Body of pancreas (tissue), 4 donors: ENCODE measurements around the gene PHF19. TPM values are rescaled to one million over a fixed set of nuclear protein-coding genes. Genes with fewer than 3 reads are reported as not detected.

Experiments used
- ATAC-seq: fragments of 150-250 bp; one replicate; pipeline ENCODE4 v1.9.1; 2016
- DNase-seq, 4 donors: peaks; one replicate each; pipeline ENCODE4 v3.0.0-alpha.2; 2019
- H3K27ac ChIP-seq, 4 donors: fragments of 200-600 bp; sonication (generic); 1 replicate in 3 of 4; 2 replicates in 1 of 4; pipeline versions ENCODE4 v1.5.1 to v1.6.1; 2016 to 2019; ENCODE audit warnings: mild to moderate bottlenecking in 1 of 4, mixed read lengths in 1 of 4, moderate library complexity in 1 of 4
- H3K27me3 ChIP-seq, 2 donors: fragments of 200-600 bp; sonication (generic); one replicate each; pipeline ENCODE4 v1.6.0; 2016; ENCODE audit warnings: mild to moderate bottlenecking in 1 of 2
- H3K36me3 ChIP-seq, 2 donors: fragments of 200-600 bp; sonication (generic); replicated peaks in 1 of 2; 2 replicates each; pipeline ENCODE4 v1.5.1; 2016; ENCODE audit warnings: low read depth in 2 of 2; ENCODE audit not compliant: insufficient read depth in 1 of 2
- H3K4me1 ChIP-seq: fragments of 200-600 bp; sonication (generic); one replicate; pipeline ENCODE4 v1.6.0; 2016
- H3K4me3 ChIP-seq, 2 donors: fragments of 200-600 bp; sonication (generic); 1 replicate in 1 of 2; 2 replicates in 1 of 2; pipeline ENCODE4 v1.5.1; 2016 to 2019
- H3K9me3 ChIP-seq, 3 donors: fragments of 200-600 bp; sonication (generic); 1 replicate in 2 of 3; 2 replicates in 1 of 3; pipeline ENCODE4 v1.5.1; 2016
- CTCF ChIP-seq, 7 experiments: fragments of 450-650 bp in 4 of 7; fragments of 200-600 bp in 3 of 7; sonication (generic) in 3 of 7; IDR thresholded peaks; one replicate each; pipeline ENCODE4 v1.5.1; 2016 to 2019; ENCODE audit warnings: antibody characterized with exemption in 7 of 7
- POLR2A ChIP-seq, 3 donors: fragments of 450-650 bp; IDR thresholded peaks; one replicate each; pipeline ENCODE4 v1.6.1; 2016; ENCODE audit warnings: antibody characterized with exemption in 3 of 3, mild to moderate bottlenecking in 2 of 3
- WGBS, 2 donors: methylation state at CpG; one replicate each; pipeline ENCODE4 v1.1.5; 2017; 5-methylcytosine and 5-hydroxymethylcytosine counted together
- intact Hi-C: fragments of 100-400 bp; cut with DNase I; formaldehyde crosslinking; loops from one replicate; pipeline ENCODE4 v1.15.1; 2023
- total RNA-seq, 2 donors: library from RNA; depleted of rRNA; stranded (reverse); fragments of >200 nt; gene quantifications; one replicate each; pipeline ENCODE4 v1.1.0, GENCODE V29; 2016

PHF19 gene
- total RNA-seq, 2 donors from 2014 or later: 5.4 to 6.9 TPM

- no peaks in the 10 kb centered on the region for H3K9me3 ChIP-seq
- no peaks in the 10 kb centered on the region for H3K36me3 ChIP-seq
- H3K27me3 ChIP-seq: no peaks in the 10 kb centered on the region
- DNase-seq (no peak), ATAC-seq (no peak)
- no peak overlapping the region for H3K4me3 ChIP-seq
- 85 to 89% methylated on average over 8 of the region's 8 CpGs for WGBS, 2 donors
- TF ChIP-seq POLR2A (IDR thresholded peaks at IDR 0.05) (no peak), CTCF (IDR thresholded peaks at IDR 0.05) (no peak)
- no peaks in the 10 kb centered on the region for H3K4me1 ChIP-seq
- no peak overlapping the region for H3K27ac ChIP-seq
- intact Hi-C loops: loop anchor here (10.0 kb wide), 1 partner anchor 58 kb away; no protein-coding TSS in a partner anchor
Observed at GRCh38 chr9:120916991-120917880, 40.2 kb upstream of the PHF19 start.

DNA sequence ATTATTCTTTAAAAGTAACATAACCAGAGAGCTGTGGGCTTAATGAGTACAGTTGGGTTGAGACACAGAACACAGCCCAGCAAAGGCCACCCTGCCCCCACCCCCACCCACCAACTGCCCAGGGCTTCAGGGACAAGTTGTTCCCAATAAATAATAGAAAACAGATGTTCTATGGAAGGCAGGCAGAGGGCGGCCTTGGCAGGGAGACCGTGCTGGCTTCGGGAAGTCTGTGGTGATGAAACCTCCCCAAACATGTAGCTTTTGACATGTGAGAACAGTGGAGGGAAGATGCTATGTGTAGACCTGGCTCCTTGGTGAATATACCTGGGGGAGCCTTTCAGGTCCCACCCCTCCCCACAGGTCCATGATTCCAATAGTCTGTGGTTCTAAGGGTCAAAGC, 39.6 kb upstream of the PHF19 start:
- Histone ChIP-seq H3K9me3 (no peaks in the 10 kb centered on the region), H3K4me1 (no peaks in the 10 kb centered on the region), H3K27ac (no peak overlapping the region), H3K4me3 (no peak overlapping the region), H3K27me3 (no peaks in the 10 kb centered on the region), H3K36me3 (no peaks in the 10 kb centered on the region)
- intact Hi-C loops: loop anchor here (10.0 kb wide), 1 partner anchor 58 kb away; no protein-coding TSS in a partner anchor
- DNase-seq (peak; percentile 43 to 63 (median 58)), ATAC-seq (peak; percentile 68)
- TF ChIP-seq CTCF (IDR thresholded peaks at IDR 0.05) (peak in 2 of 7 experiments; percentile 7 to 13), POLR2A (IDR thresholded peaks at IDR 0.05) (no peak)
- 39 to 41% methylated on average over 3 of the region's 3 CpGs for WGBS, 2 donors

- no peak overlapping the region for H3K27ac ChIP-seq
- H3K36me3 ChIP-seq: no peaks in the 10 kb centered on the region
- no peak for ATAC-seq
- intact Hi-C loops: loop anchor here (10.0 kb wide), 1 partner anchor 59 kb away; no protein-coding TSS in a partner anchor
- no peak overlapping the region for H3K4me3 ChIP-seq
- 77 to 85% methylated on average over 5 of the region's 5 CpGs for WGBS, 2 donors
- H3K27me3 ChIP-seq: no peaks in the 10 kb centered on the region
- H3K9me3 ChIP-seq: no peaks in the 10 kb centered on the region
- no peak for DNase-seq
- H3K4me1 ChIP-seq: no peaks in the 10 kb centered on the region
- TF ChIP-seq CTCF (IDR thresholded peaks at IDR 0.05) (no peak), POLR2A (IDR thresholded peaks at IDR 0.05) (no peak)
Observed at GRCh38 chr9:120915854-120916470, 39.0 kb upstream of the PHF19 start.

GRCh38 chr9:120914953-120915352, 38.0 kb upstream of the PHF19 start:
- TF ChIP-seq POLR2A (IDR thresholded peaks at IDR 0.05) (no peak), CTCF (IDR thresholded peaks at IDR 0.05) (no peak)
- WGBS, 2 donors: 90 to 92% methylated on average over 6 of the region's 6 CpGs

More at GRCh38 chr9:120914953-120915352, 38.0 kb upstream of the PHF19 start:
- Histone ChIP-seq H3K4me1 (no peaks in the 10 kb centered on the region), H3K27ac (no peak overlapping the region), H3K27me3 (no peaks in the 10 kb centered on the region), H3K9me3 (no peaks in the 10 kb centered on the region), H3K4me3 (no peak overlapping the region), H3K36me3 (no peaks in the 10 kb centered on the region)
- no peak for DNase-seq
- intact Hi-C loops: loop anchor here (10.0 kb wide), 1 partner anchor 60 kb away; no protein-coding TSS in a partner anchor
- no peak for ATAC-seq
